Measurements from ENCODE around the gene LPCAT1. TPM values are rescaled to one million over a fixed set of nuclear protein-coding genes. Genes with fewer than 3 reads are reported as not detected.
"Not testable (repeated sequence)": the region's sequence is repeated elsewhere in the genome, so short reads cannot be mapped to it uniquely, and the experiment has no call there.

LPCAT1 gene
- total RNA-seq, 6 experiments from 2014 or later: 37.5 to 53.5 (median 44.1) TPM

DNA sequence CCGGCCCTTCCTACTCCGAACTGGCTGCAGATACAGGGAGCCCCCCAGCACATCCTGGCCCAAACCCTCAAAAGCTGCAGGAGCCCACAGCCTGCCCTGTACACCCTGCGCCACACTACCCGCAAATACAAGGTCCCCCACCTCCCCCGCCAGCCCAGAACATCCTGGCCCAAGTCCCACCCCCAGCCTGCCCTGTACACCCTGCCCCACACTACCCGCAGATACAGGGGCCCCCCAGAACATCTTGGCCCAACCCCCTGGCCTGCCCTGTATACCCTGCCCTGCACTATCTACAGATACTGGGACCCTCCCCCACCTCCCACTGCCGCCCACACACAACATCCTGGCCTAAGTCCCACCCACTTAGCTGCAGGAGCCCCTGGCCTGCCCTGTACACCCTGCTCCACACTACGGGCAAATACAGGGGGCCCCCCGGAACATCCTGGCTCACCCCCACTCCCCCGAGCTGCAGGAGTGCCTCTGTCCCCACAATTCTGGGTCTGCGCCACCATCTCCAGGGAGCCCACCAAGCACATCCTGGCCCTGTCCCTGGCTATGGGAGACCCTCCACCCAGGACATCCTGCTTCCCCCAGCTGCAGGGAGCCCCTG, 8.3 kb downstream of the LPCAT1 start:
- Mint-ChIP-seq H3K4me1 (ENCODE audit: low read depth) (peaks cover 43% of the 10 kb centered on the region), H3K36me3 (ENCODE audit: low read depth) (peaks cover 17% of the 10 kb centered on the region), H3K27ac (peak overlapping the region; percentile 95), H3K9me3 (no peaks in the 10 kb centered on the region), H3K27me3 (ENCODE audit: insufficient read depth) (no peaks in the 10 kb centered on the region), H3K4me3 (no peak overlapping the region)
- DNase-seq: no peak
- TF ChIP-seq, protein P1, sequence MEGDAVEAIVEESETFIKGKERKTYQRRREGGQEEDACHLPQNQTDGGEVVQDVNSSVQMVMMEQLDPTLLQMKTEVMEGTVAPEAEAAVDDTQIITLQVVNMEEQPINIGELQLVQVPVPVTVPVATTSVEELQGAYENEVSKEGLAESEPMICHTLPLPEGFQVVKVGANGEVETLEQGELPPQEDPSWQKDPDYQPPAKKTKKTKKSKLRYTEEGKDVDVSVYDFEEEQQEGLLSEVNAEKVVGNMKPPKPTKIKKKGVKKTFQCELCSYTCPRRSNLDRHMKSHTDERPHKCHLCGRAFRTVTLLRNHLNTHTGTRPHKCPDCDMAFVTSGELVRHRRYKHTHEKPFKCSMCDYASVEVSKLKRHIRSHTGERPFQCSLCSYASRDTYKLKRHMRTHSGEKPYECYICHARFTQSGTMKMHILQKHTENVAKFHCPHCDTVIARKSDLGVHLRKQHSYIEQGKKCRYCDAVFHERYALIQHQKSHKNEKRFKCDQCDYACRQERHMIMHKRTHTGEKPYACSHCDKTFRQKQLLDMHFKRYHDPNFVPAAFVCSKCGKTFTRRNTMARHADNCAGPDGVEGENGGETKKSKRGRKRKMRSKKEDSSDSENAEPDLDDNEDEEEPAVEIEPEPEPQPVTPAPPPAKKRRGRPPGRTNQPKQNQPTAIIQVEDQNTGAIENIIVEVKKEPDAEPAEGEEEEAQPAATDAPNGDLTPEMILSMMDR (IDR thresholded peaks at IDR 0.05): no peak

DNA sequence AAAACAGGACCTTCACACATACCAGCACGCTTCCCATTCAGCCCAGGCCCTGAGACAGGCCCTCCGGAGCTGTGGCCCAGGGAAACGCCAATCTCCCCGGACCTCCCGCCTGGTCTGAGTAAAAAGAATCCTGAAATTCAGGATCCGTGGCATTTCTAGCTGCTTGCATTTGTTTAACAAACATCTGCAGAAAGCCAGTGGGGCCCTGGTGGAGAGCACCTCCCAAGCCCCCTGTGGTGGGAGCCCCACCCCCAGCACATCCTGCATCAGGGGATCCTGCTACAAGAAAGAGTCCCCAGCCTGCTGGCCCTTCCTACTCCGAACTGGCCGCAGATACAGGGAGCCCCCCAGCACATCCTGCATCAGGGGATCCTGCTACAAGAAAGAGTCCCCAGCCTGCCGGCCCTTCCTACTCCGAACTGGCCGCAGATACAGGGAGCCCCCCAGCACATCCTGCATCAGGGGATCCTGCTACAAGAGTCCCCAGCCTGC, 8.9 kb downstream of the LPCAT1 start:
- H3K9me3 Mint-ChIP-seq; DNase-seq; H3K4me3 Mint-ChIP-seq; H3K27ac Mint-ChIP-seq; H3K27me3 Mint-ChIP-seq (ENCODE audit: insufficient read depth): not testable (repeated sequence)
- H3K36me3 Mint-ChIP-seq (ENCODE audit: low read depth): peaks cover 17% of the 10 kb centered on the region
- peaks cover 43% of the 10 kb centered on the region for H3K4me1 Mint-ChIP-seq (ENCODE audit: low read depth)

- Mint-ChIP-seq H3K27ac (no peak overlapping the region), H3K27me3 (ENCODE audit: insufficient read depth) (no peaks in the 10 kb centered on the region), H3K4me3 (no peak overlapping the region), H3K9me3 (no peaks in the 10 kb centered on the region), H3K4me1 (ENCODE audit: low read depth) (peaks cover 43% of the 10 kb centered on the region), H3K36me3 (ENCODE audit: low read depth) (peaks cover 14% of the 10 kb centered on the region)
- TF ChIP-seq, protein P1 (IDR thresholded peaks at IDR 0.05): no peak
- DNase-seq: no peak
These were observed 9.5 kb downstream of the LPCAT1 start for GRCh38 chr5:1514027-1514818.

- H3K9me3 Mint-ChIP-seq: no peaks in the 10 kb centered on the region
- no peak overlapping the region for H3K4me3 Mint-ChIP-seq
- peak overlapping the region; percentile 75 for H3K27ac Mint-ChIP-seq
- peaks cover 8% of the 10 kb centered on the region for H3K36me3 Mint-ChIP-seq (ENCODE audit: low read depth)
- no peak for DNase-seq
- TF ChIP-seq, protein P1 (IDR thresholded peaks at IDR 0.05): no peak
- peaks cover 43% of the 10 kb centered on the region for H3K4me1 Mint-ChIP-seq (ENCODE audit: low read depth)
- no peaks in the 10 kb centered on the region for H3K27me3 Mint-ChIP-seq (ENCODE audit: insufficient read depth)
These were observed 10.3 kb downstream of the LPCAT1 start for GRCh38 chr5:1513326-1514026.

- Mint-ChIP-seq H3K4me3 (no peak overlapping the region), H3K27ac (peak overlapping the region; percentile 82), H3K36me3 (ENCODE audit: low read depth) (peaks cover 8% of the 10 kb centered on the region), H3K9me3 (no peaks in the 10 kb centered on the region), H3K27me3 (ENCODE audit: insufficient read depth) (no peaks in the 10 kb centered on the region), H3K4me1 (ENCODE audit: low read depth) (peaks cover 40% of the 10 kb centered on the region)
- no peak for DNase-seq
- TF ChIP-seq, protein P1 (IDR thresholded peaks at IDR 0.05): no peak
These were observed 11.0 kb downstream of the LPCAT1 start for GRCh38 chr5:1512541-1513291.
